OCI-LY3 (cell line): ENCODE measurements around the gene SLC35A4.
A peak's percentile ranks its signal among the peaks of the same experiment; 100 is the strongest.

Experiments used
- H2AFZ ChIP-seq: fragments of 200-600, 300-600 bp; shearing (Covaris generic); 2 replicates; pipeline ENCODE4 v1.6.0; 2014; ENCODE audit warnings: antibody characterized with exemption, low read depth, low read length
- H3K27ac ChIP-seq: fragments of 200-600, 300-600 bp; sonication (generic); 2 replicates; pipeline ENCODE4 v1.5.1; 2014; ENCODE audit warnings: mild to moderate bottlenecking, low read length, moderate library complexity, mixed read lengths
- H3K27me3 ChIP-seq: fragments of 200-600, 300-600 bp; sonication (generic); 2 replicates; pipeline ENCODE4 v1.6.1; 2014; ENCODE audit warnings: low read depth, low read length, mixed read lengths
- H3K36me3 ChIP-seq: fragments of 200-600, 300-600 bp; sonication (generic); replicated peaks from 2 replicates; pipeline ENCODE3; 2014; ENCODE audit warnings: low read depth, low read length, mixed read lengths
- H3K4me1 ChIP-seq: fragments of 300-600, 200-600 bp; sonication (generic); 2 replicates; pipeline ENCODE4 v1.6.1; 2014; ENCODE audit warnings: low read length, mixed read lengths
- H3K4me2 ChIP-seq: fragments of 200-600, 300-600 bp; sonication (generic); 2 replicates; pipeline ENCODE4 v1.6.1; 2014; ENCODE audit warnings: low read length, mixed read lengths
- H3K4me3 ChIP-seq: fragments of 300-600, 200-600 bp; sonication (generic); 2 replicates; pipeline ENCODE4 v1.5.1; 2014; ENCODE audit warnings: antibody characterized with exemption, mild to moderate bottlenecking, low read length, moderate library complexity
- H3K79me2 ChIP-seq: fragments of 300-600, 200-600 bp; shearing (Covaris generic); 2 replicates; pipeline ENCODE4 v1.6.1; 2014; ENCODE audit warnings: mild to moderate bottlenecking, low read length, mixed read lengths
- H3K9ac ChIP-seq: fragments of 300-600, 200-600 bp; shearing (Covaris generic); 2 replicates; pipeline ENCODE4 v1.6.0; 2014; ENCODE audit warnings: mild to moderate bottlenecking, low read length, moderate library complexity
- H3K9me3 ChIP-seq: fragments of 200-600, 300-600 bp; shearing (Covaris generic); 2 replicates; pipeline ENCODE4 v1.6.1; 2014; ENCODE audit warnings: low read length, mixed read lengths; ENCODE audit not compliant: insufficient read depth
- H4K20me1 ChIP-seq: fragments of 200-600, 300-600 bp; sonication (generic); 2 replicates; pipeline ENCODE4 v1.6.1; 2016; ENCODE audit warnings: low read length, mixed read lengths; ENCODE audit not compliant: insufficient read depth
- EZH2phosphoT487 ChIP-seq: fragments of 200-600 bp; shearing (Covaris generic); IDR thresholded peaks from 2 replicates; pipeline ENCODE4 v1.6.1; 2018; ENCODE audit warnings: antibody characterized with exemption, mixed run types, low read depth
- TF ChIP-seq, protein P1 (sequence below): fragments of 200-600, 300-600 bp; sonication (generic); IDR thresholded peaks from 2 replicates; pipeline ENCODE4 v1.5.1; 2014; ENCODE audit warnings: antibody characterized with exemption, low read length, low read depth

SLC35A4 gene

DNA sequence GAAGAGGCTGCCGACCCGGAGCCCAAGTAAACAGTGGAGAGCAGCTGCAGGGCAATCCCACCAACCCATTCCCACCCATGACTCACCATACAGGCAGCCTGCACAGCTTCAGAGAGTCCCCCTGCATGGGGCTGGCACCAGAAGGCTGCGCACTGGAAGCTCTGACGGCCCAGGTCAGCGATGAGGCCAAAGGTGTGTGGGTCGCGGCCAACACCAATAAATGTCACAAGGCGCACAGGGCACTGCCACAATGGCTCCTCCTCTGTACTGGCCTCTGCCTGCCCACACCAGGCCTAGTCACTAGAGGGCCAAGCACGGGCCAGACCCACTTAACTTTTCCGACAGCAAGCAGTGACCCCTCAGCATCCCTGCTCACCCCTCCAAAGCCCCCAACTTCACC is 4.4 kb upstream of the SLC35A4 start:
- no peak overlapping the region for H2AFZ ChIP-seq
- TF ChIP-seq, protein P1, sequence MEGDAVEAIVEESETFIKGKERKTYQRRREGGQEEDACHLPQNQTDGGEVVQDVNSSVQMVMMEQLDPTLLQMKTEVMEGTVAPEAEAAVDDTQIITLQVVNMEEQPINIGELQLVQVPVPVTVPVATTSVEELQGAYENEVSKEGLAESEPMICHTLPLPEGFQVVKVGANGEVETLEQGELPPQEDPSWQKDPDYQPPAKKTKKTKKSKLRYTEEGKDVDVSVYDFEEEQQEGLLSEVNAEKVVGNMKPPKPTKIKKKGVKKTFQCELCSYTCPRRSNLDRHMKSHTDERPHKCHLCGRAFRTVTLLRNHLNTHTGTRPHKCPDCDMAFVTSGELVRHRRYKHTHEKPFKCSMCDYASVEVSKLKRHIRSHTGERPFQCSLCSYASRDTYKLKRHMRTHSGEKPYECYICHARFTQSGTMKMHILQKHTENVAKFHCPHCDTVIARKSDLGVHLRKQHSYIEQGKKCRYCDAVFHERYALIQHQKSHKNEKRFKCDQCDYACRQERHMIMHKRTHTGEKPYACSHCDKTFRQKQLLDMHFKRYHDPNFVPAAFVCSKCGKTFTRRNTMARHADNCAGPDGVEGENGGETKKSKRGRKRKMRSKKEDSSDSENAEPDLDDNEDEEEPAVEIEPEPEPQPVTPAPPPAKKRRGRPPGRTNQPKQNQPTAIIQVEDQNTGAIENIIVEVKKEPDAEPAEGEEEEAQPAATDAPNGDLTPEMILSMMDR, result no peak
- no peak for TF ChIP-seq EZH2phosphoT487
- H3K9ac ChIP-seq, result no peak overlapping the region
- peaks cover 6% of the 10 kb centered on the region for H3K36me3 ChIP-seq
- H3K4me3 ChIP-seq, result no peak overlapping the region
- no peaks in the 10 kb centered on the region for H3K27me3 ChIP-seq
- H3K4me2 ChIP-seq, result no peak overlapping the region
- no peaks in the 10 kb centered on the region for H4K20me1 ChIP-seq
- H3K9me3 ChIP-seq, result no peaks in the 10 kb centered on the region
- H3K27ac ChIP-seq, result no peak overlapping the region
- peaks cover 33% of the 10 kb centered on the region for H3K79me2 ChIP-seq
- H3K4me1 ChIP-seq, result peaks cover 24% of the 10 kb centered on the region

DNA sequence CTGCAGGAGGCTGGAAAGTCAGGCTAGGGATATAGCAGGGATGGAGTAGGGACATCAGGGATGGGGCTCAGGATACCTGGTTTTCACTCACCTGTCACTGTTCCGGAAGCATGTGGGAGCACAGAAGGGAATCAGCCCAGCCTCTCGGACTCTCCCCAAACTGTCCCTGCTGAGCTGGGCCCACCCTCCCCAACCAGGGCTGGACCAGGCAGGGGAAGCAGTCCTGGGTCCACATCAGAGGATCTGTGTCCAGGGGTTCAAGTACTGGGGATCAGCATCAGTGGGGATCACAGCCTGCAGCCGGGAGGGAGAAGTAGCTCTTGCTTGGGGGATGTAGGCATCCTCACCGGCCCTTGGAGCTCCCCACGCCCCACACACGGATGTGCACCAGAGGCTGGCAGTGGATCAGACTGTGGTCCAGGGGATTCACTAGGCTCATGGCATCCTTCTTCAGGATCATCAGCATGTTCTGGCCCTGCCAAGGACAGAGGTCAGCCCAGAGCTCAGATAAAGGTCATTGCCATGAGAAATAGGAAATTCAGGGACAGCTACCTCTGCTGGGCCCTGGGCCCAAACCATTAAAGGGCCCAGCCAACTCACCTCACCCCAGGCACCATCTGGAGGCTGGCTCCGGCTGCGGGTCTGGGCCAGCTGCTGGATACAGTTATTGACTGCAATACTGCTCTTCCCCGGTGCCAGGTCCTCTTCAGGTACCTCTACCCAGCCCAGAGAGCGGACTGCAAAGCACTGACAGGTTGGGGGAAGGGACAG is 2.7 kb upstream of the SLC35A4 start:
- Histone ChIP-seq H3K79me2 (peaks cover 31% of the 10 kb centered on the region), H3K9me3 (no peaks in the 10 kb centered on the region), H3K4me1 (peaks cover 23% of the 10 kb centered on the region), H3K4me3 (no peak overlapping the region), H4K20me1 (no peaks in the 10 kb centered on the region), H3K9ac (no peak overlapping the region), H3K27ac (no peak overlapping the region), H3K36me3 (no peaks in the 10 kb centered on the region), H3K4me2 (no peak overlapping the region), H2AFZ (no peak overlapping the region), H3K27me3 (no peaks in the 10 kb centered on the region)
- no peak for TF ChIP-seq EZH2phosphoT487
- TF ChIP-seq, protein P1, result no peak

DNA sequence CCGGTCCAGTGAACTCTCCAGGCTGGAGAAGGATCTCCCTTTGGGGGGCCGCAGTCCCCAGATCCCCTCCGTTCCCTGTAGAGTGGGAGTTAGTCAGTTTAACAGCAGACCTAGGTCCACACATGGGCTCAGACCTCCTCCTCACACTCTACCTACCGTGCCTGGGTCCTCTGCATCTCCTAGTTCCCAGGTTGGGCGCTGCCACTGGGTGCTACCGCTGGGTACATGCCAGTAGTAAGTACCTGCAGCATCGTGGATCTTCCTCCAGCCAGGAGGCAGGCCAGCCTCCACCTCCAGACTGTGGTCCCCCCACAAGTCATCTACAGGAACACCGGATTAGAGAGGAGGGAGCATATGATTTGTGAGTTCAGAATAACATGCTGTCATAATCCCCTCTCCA is 1.0 kb upstream of the SLC35A4 start:
- Histone ChIP-seq H3K4me3 (peak overlapping the region; percentile 100), H3K4me1 (peaks cover 20% of the 10 kb centered on the region), H2AFZ (no peak overlapping the region)

More for the DNA sequence above, 1.0 kb upstream of the SLC35A4 start:
- no peak for TF ChIP-seq EZH2phosphoT487
- TF ChIP-seq, protein P1, result no peak
- Histone ChIP-seq H4K20me1 (no peaks in the 10 kb centered on the region), H3K27me3 (no peaks in the 10 kb centered on the region), H3K79me2 (peaks cover 26% of the 10 kb centered on the region), H3K27ac (no peak overlapping the region), H3K9me3 (no peaks in the 10 kb centered on the region), H3K9ac (peak overlapping the region; percentile 96), H3K4me2 (peak overlapping the region; percentile 88), H3K36me3 (no peaks in the 10 kb centered on the region)
